Vagina (tissue), 2 donors: ENCODE results near the gene POC1A.

Experiments used
- POLR2A ChIP-seq, 2 donors: fragments of 450-650 bp; IDR thresholded peaks; one replicate each; pipeline ENCODE4 v1.6.1; 2017; ENCODE audit warnings: antibody characterized with exemption in 2 of 2, mild to moderate bottlenecking in 2 of 2, moderate library complexity in 2 of 2
- POLR2AphosphoS5 ChIP-seq, 2 donors: sonication (generic); formaldehyde crosslinking; IDR thresholded peaks; one replicate each; pipeline ENCODE4 v1.9.0; 2017; ENCODE audit warnings: antibody characterized with exemption in 2 of 2, mild to moderate bottlenecking in 2 of 2, low read depth in 1 of 2; ENCODE audit not compliant: insufficient read depth in 1 of 2
- TF ChIP-seq, protein P1 (sequence below), 3 experiments: fragments of 450-650 bp in 2 of 3; fragments of 200-600 bp in 1 of 3; sonication (generic) in 1 of 3; IDR thresholded peaks; one replicate each; pipeline ENCODE4 v1.5.1; 2017 to 2019; ENCODE audit warnings: antibody characterized with exemption in 3 of 3, mild to moderate bottlenecking in 2 of 3, moderate library complexity in 2 of 3

DNA sequence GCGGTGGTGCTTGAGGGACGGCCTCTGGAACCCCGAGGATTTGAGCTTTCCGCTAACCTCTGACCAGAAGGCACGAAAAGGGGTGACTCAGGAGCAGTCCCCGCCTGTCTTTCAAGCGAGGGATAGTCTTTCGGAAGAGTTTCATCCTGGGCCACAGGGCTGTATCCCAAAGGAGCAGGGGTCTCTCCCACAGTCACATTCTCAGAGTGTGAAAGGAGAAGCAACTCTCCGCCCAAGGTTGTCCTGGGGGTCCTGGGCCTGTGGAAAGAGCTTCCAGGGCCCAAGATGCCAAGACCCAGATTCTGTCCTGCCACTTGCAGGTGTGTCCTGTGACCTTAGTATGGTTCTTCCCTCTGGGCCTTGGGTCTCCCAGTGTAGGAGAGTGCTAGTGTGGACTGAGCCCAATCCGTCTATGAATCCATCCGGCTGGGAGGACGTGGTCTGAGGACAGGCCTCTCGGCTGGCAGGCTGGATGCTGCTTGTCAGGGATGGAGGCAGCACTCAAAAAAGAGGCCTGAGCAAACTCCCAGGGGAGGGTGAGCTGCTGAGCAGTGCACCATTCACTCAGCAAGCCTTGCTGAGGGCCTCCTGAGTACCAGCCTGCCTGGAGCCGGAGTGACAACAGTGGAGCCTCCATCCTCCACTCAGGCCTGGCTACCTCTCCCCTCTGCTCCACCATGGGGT lies 96.3 kb downstream of the POC1A start:
- TF ChIP-seq POLR2A (IDR thresholded peaks at IDR 0.05) (no peak), POLR2AphosphoS5 (IDR thresholded peaks at IDR 0.05; ENCODE audit: insufficient read depth in 1 of 2, low read depth in 1 of 2) (no peak)
- TF ChIP-seq, protein P1, sequence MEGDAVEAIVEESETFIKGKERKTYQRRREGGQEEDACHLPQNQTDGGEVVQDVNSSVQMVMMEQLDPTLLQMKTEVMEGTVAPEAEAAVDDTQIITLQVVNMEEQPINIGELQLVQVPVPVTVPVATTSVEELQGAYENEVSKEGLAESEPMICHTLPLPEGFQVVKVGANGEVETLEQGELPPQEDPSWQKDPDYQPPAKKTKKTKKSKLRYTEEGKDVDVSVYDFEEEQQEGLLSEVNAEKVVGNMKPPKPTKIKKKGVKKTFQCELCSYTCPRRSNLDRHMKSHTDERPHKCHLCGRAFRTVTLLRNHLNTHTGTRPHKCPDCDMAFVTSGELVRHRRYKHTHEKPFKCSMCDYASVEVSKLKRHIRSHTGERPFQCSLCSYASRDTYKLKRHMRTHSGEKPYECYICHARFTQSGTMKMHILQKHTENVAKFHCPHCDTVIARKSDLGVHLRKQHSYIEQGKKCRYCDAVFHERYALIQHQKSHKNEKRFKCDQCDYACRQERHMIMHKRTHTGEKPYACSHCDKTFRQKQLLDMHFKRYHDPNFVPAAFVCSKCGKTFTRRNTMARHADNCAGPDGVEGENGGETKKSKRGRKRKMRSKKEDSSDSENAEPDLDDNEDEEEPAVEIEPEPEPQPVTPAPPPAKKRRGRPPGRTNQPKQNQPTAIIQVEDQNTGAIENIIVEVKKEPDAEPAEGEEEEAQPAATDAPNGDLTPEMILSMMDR (IDR thresholded peaks at IDR 0.05), result no peak
